H1 (cell line): Measurements from ENCODE around the gene CHRM1. TPM values are rescaled to one million over a fixed set of nuclear protein-coding genes. Genes with fewer than 3 reads are reported as not detected.

Source experiments
- CHD7 ChIP-seq: fragments of 300-600 bp; sonication (generic); IDR thresholded peaks from 2 replicates; pipeline ENCODE4 v1.7.1; 2012; ENCODE audit warnings: low read length, moderate library complexity, mild to moderate bottlenecking, inconsistent platforms; ENCODE audit not compliant: insufficient replicate concordance
- HDAC2 ChIP-seq, 2 experiments: fragments of 300-600 bp in 1 of 2; sonication (generic) in 1 of 2; IDR thresholded peaks; 2 replicates each; pipeline ENCODE4 v1.6.1; 2011 to 2012; ENCODE audit warnings: low read depth in 2 of 2, low read length in 2 of 2, mild to moderate bottlenecking in 2 of 2, moderate library complexity in 2 of 2, borderline replicate concordance in 1 of 2, inconsistent platforms in 1 of 2
- JUN ChIP-seq: IDR thresholded peaks from 2 replicates; pipeline ENCODE4 v1.6.1; 2011; ENCODE audit warnings: low read depth, mild to moderate bottlenecking, improper control_type of control experiment, low read length
- POLR2AphosphoS5 ChIP-seq: IDR thresholded peaks from 2 replicates; pipeline ENCODE4 v1.6.1; 2011; ENCODE audit warnings: low read depth, low read length
- polyA plus RNA-seq, 7 experiments: library from polyadenylated mRNA; depleted of rRNA in 3 of 7; stranded (reverse) in 5 of 7; unstranded in 2 of 7; fragments of >200 nt in 5 of 7; fragments of 200-250 nt in 2 of 7; gene quantifications; 1 replicate in 5 of 7; 2 replicates in 1 of 7; 4 replicates in 1 of 7; pipeline versions ENCODE4 v1.2.1 to v1.2.3, GENCODE V29; 2011 to 2013; ENCODE audit warnings: missing spikeins in 2 of 7, mixed read lengths in 2 of 7
- total RNA-seq: library from RNA; stranded (reverse); fragmentation: NEBNext Ultra II Directional; extraction: Animal tissue kit (Norgen Biotek cat#: 25700); gene quantifications from 2 replicates; pipeline ENCODE4 v1.2.1, GENCODE V29; 2021

CHRM1 gene
- total and polyA plus RNA-seq, 2 of the 8 experiments (the other 6 are each of a cell fraction or from before 2014, with no cell fraction given): 0.08 TPM; not detected in 1

GRCh38 chr11:62881579-62882430 is 39.4 kb downstream of the CHRM1 start (continued):
- TF ChIP-seq CHD7: no peak
- TF ChIP-seq JUN: peak; percentile 80
- no peak for TF ChIP-seq POLR2AphosphoS5
- 0 out of 4 replicates have a peak, but pooled peaks of 1 of the 2 experiments have one; percentile 46 for TF ChIP-seq HDAC2 (IDR thresholded peaks at IDR 0.05; ENCODE audit: borderline replicate concordance in 1 of 2, low read depth in 2 of 2, low read length in 2 of 2)
